Measurements from ENCODE around the gene SEMA3D.

GRCh38 chr7:85055906-85056305 lies 130.9 kb downstream of the SEMA3D start:
- TF ChIP-seq, protein P1, sequence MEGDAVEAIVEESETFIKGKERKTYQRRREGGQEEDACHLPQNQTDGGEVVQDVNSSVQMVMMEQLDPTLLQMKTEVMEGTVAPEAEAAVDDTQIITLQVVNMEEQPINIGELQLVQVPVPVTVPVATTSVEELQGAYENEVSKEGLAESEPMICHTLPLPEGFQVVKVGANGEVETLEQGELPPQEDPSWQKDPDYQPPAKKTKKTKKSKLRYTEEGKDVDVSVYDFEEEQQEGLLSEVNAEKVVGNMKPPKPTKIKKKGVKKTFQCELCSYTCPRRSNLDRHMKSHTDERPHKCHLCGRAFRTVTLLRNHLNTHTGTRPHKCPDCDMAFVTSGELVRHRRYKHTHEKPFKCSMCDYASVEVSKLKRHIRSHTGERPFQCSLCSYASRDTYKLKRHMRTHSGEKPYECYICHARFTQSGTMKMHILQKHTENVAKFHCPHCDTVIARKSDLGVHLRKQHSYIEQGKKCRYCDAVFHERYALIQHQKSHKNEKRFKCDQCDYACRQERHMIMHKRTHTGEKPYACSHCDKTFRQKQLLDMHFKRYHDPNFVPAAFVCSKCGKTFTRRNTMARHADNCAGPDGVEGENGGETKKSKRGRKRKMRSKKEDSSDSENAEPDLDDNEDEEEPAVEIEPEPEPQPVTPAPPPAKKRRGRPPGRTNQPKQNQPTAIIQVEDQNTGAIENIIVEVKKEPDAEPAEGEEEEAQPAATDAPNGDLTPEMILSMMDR (IDR thresholded peaks at IDR 0.05), result no peak
- TF ChIP-seq POLR2AphosphoS5 (IDR thresholded peaks at IDR 0.05), result no peak

Data from transverse colon (tissue), 4 donors.